ENCODE measurements around the gene HDAC8. TPM values are rescaled to one million over a fixed set of nuclear protein-coding genes. Genes with fewer than 3 reads are reported as not detected.
"Not testable (repeated sequence)": the region's sequence is repeated elsewhere in the genome, so short reads cannot be mapped to it uniquely, and the experiment has no call there.

Gene HDAC8
- total RNA-seq, 2 donors from 2014 or later, result 33.3 to 33.9 TPM

DNA sequence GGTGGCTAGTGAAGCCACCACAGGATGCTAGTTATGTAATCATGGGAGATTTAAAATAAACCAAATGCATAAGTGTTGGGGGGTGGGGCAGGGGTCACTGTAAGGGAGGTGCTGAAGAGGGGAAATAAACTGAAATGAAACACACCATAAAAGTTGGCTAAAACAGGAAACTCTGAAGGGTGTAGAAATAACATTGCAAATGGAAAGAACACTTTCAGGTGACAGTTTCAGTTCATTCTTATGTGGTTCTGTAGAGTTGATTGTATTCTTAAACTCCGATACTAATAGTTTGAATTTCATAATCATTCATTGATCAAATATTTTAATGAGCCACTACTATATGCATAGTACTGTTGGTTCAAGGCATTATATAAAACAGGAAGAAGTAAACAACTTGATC is 80.1 kb downstream of the HDAC8 start:
- WGBS, 2 experiments (ENCODE audit: insufficient coverage in 1 of 2, insufficient read length in 1 of 2), result no CpG with 5 or more reads among the region's 1 CpG
- no peak for DNase-seq

DNA sequence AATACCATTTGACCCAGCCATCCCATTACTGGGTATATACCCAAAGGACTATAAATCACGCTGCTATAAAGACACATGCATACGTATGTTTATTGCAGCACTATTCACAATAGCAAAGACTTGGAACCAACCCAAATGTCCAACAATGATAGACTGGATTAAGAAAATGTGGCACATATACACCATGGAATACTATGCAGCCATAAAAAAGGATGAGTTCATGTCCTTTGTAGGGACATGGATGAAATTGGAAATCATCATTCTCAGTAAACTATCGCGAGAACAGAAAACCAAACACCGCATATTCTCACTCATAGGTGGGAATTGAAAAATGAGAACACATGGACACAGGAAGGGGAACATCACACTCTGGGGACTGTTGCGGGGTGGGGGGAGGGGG is 82.4 kb downstream of the HDAC8 start:
- Mint-ChIP-seq H3K9me3 (peaks cover 41% of the 10 kb centered on the region), H3K36me3 (ENCODE audit: low read depth) (peaks cover 16% of the 10 kb centered on the region)
- not testable (repeated sequence) for H3K9ac ChIP-seq (ENCODE audit: extremely low read depth, low read length, poor library complexity, severe bottlenecking); H3K36me3 ChIP-seq (ENCODE audit: control insufficient read depth, insufficient read depth, low read length); H3K27me3 Mint-ChIP-seq (ENCODE audit: insufficient read depth); H3K4me3 Mint-ChIP-seq; H3K4me1 Mint-ChIP-seq; H3K27ac Mint-ChIP-seq; H3K4me1 ChIP-seq (ENCODE audit: control insufficient read depth, insufficient read depth, low read length); DNase-seq; H3K27me3 ChIP-seq (ENCODE audit: control insufficient read depth, insufficient read depth, low read length, poor library complexity, severe bottlenecking); H3K27ac ChIP-seq (ENCODE audit: low read depth, low read length); H3K9me3 ChIP-seq (ENCODE audit: control insufficient read depth, low read length); H3K4me3 ChIP-seq (ENCODE audit: low read length)
- no CpG with 5 or more reads among the region's 6 CpGs for WGBS, 2 experiments (ENCODE audit: insufficient coverage in 1 of 2, insufficient read length in 1 of 2)

More for the DNA sequence above, 80.1 kb downstream of the HDAC8 start:
- Histone ChIP-seq H3K9ac (ENCODE audit: extremely low read depth, low read length, poor library complexity, severe bottlenecking) (no peak overlapping the region), H3K27ac (ENCODE audit: low read depth, low read length) (no peak overlapping the region), H3K27me3 (ENCODE audit: control insufficient read depth, insufficient read depth, low read length, poor library complexity, severe bottlenecking) (no peaks in the 10 kb centered on the region), H3K4me1 (ENCODE audit: control insufficient read depth, insufficient read depth, low read length) (no peaks in the 10 kb centered on the region), H3K9me3 (ENCODE audit: control insufficient read depth, low read length) (no peaks in the 10 kb centered on the region), H3K4me3 (ENCODE audit: low read length) (no peak overlapping the region), H3K36me3 (ENCODE audit: control insufficient read depth, insufficient read depth, low read length) (no peaks in the 10 kb centered on the region)
- Mint-ChIP-seq H3K27ac (no peak overlapping the region), H3K27me3 (ENCODE audit: insufficient read depth) (no peaks in the 10 kb centered on the region), H3K4me1 (no peaks in the 10 kb centered on the region), H3K36me3 (ENCODE audit: low read depth) (peaks cover 8% of the 10 kb centered on the region), H3K4me3 (no peak overlapping the region), H3K9me3 (peaks cover 35% of the 10 kb centered on the region)
- TF ChIP-seq, protein P1, sequence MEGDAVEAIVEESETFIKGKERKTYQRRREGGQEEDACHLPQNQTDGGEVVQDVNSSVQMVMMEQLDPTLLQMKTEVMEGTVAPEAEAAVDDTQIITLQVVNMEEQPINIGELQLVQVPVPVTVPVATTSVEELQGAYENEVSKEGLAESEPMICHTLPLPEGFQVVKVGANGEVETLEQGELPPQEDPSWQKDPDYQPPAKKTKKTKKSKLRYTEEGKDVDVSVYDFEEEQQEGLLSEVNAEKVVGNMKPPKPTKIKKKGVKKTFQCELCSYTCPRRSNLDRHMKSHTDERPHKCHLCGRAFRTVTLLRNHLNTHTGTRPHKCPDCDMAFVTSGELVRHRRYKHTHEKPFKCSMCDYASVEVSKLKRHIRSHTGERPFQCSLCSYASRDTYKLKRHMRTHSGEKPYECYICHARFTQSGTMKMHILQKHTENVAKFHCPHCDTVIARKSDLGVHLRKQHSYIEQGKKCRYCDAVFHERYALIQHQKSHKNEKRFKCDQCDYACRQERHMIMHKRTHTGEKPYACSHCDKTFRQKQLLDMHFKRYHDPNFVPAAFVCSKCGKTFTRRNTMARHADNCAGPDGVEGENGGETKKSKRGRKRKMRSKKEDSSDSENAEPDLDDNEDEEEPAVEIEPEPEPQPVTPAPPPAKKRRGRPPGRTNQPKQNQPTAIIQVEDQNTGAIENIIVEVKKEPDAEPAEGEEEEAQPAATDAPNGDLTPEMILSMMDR (conservative IDR thresholded peaks at IDR 0.05), result no peak

DNA sequence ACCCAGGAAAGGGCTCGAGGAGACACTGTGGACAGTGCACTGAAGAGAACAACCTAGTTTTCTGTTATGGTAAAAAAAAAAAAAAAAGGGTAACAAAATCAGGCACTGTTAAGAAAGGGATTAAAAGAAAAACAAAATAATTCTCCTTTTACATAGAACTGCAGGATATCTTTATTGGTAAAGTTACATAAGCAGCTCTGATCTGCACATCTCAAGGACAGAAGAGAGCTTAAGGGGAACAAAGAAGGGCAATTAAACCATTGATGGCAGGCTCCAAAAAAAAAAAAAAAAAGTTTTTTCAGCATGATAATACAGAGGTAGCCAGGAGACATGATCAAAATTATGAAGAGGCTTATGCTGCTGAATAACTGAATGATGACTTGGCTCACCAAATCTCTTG is 85.0 kb downstream of the HDAC8 start:
- Mint-ChIP-seq H3K4me3 (no peak overlapping the region), H3K4me1 (no peaks in the 10 kb centered on the region), H3K27me3 (ENCODE audit: insufficient read depth) (no peaks in the 10 kb centered on the region), H3K9me3 (peaks cover 53% of the 10 kb centered on the region), H3K27ac (no peak overlapping the region), H3K36me3 (ENCODE audit: low read depth) (peaks cover 26% of the 10 kb centered on the region)
- TF ChIP-seq, protein P1 (conservative IDR thresholded peaks at IDR 0.05), result no peak
- Histone ChIP-seq H3K4me3 (ENCODE audit: low read length) (no peak overlapping the region), H3K4me1 (ENCODE audit: control insufficient read depth, insufficient read depth, low read length) (no peaks in the 10 kb centered on the region), H3K27me3 (ENCODE audit: control insufficient read depth, insufficient read depth, low read length, poor library complexity, severe bottlenecking) (no peaks in the 10 kb centered on the region), H3K27ac (ENCODE audit: low read depth, low read length) (no peak overlapping the region), H3K36me3 (ENCODE audit: control insufficient read depth, insufficient read depth, low read length) (peaks cover 8% of the 10 kb centered on the region), H3K9me3 (ENCODE audit: control insufficient read depth, low read length) (no peaks in the 10 kb centered on the region), H3K9ac (ENCODE audit: extremely low read depth, low read length, poor library complexity, severe bottlenecking) (no peak overlapping the region)
- no peak for DNase-seq
- 100% methylated on average over 1 of the region's 1 CpG; no CpG with 5 or more reads in 1 of the 2 experiments for WGBS, 2 experiments (ENCODE audit: insufficient coverage in 1 of 2, insufficient read length in 1 of 2)
